CD4-positive, alpha-beta T cell treated with Interleukin-1 beta for 1 hour (primary cell): ENCODE data around the gene JAKMIP1.
A peak's percentile ranks its signal among the peaks of the same experiment; 100 is the strongest.
"Not testable (repeated sequence)": the region's sequence is repeated elsewhere in the genome, so short reads cannot be mapped to it uniquely, and the experiment has no call there.

Source experiments
- DNase-seq, 2 donors: peaks; one replicate each; pipeline ENCODE4 v3.0.0-alpha.2; 2020 to 2022

JAKMIP1 gene

GRCh38 chr4:6141021-6141420, 59.3 kb downstream of the JAKMIP1 start:
- not testable (repeated sequence) for DNase-seq

- no peak for DNase-seq
These were observed 62.6 kb downstream of the JAKMIP1 start for GRCh38 chr4:6137747-6138135.

- DNase-seq, result no peak
These were observed 63.2 kb downstream of the JAKMIP1 start for GRCh38 chr4:6137027-6137746.

- DNase-seq, result peak; percentile 56 to 74
These were observed 65.6 kb downstream of the JAKMIP1 start for GRCh38 chr4:6134612-6135220.

GRCh38 chr4:6132716-6133115, 67.6 kb downstream of the JAKMIP1 start:
- no peak for DNase-seq

- DNase-seq, result no peak
These were observed 72.0 kb downstream of the JAKMIP1 start for GRCh38 chr4:6128221-6128850.

GRCh38 chr4:6126971-6127745, 73.2 kb downstream of the JAKMIP1 start:
- no peak for DNase-seq

GRCh38 chr4:6125103-6125651, 75.2 kb downstream of the JAKMIP1 start:
- no peak for DNase-seq

- DNase-seq, result no peak
These were observed 75.8 kb downstream of the JAKMIP1 start for GRCh38 chr4:6124386-6125102.

- DNase-seq, result no peak
These were observed 76.4 kb downstream of the JAKMIP1 start for GRCh38 chr4:6123976-6124375.

GRCh38 chr4:6123541-6123940, 76.8 kb downstream of the JAKMIP1 start:
- no peak for DNase-seq

GRCh38 chr4:6123116-6123515, 77.2 kb downstream of the JAKMIP1 start:
- no peak for DNase-seq

GRCh38 chr4:6122496-6122895, 77.9 kb downstream of the JAKMIP1 start:
- no peak for DNase-seq

GRCh38 chr4:6121941-6122340, 78.4 kb downstream of the JAKMIP1 start:
- DNase-seq, result no peak

GRCh38 chr4:6121276-6121850, 79.0 kb downstream of the JAKMIP1 start:
- DNase-seq, result no peak

- no peak for DNase-seq
These were observed 80.0 kb downstream of the JAKMIP1 start for GRCh38 chr4:6120361-6120760.

GRCh38 chr4:6119507-6120020, 80.8 kb downstream of the JAKMIP1 start:
- no peak for DNase-seq

- no peak for DNase-seq
These were observed 82.1 kb downstream of the JAKMIP1 start for GRCh38 chr4:6118201-6118600.

- no peak for DNase-seq
These were observed 83.6 kb downstream of the JAKMIP1 start for GRCh38 chr4:6116696-6117285.

- no peak for DNase-seq
These were observed 84.4 kb downstream of the JAKMIP1 start for GRCh38 chr4:6115746-6116586.
